Calu3 (cell line): ENCODE measurements around the gene PLXNA4. TPM values are rescaled to one million over a fixed set of nuclear protein-coding genes. Genes with fewer than 3 reads are reported as not detected.

Experiments used
- BruUV-seq: library from RNA; stranded (reverse); fragments of 400-500 nt; replicated peaks from 2 replicates; lab custom pipeline; 2021; lab: Mats Ljungman, UMichigan
- CTCF ChIA-PET: fragments of 300-600 bp; sonication (Branson Sonifier 250); formaldehyde crosslinking; loops from one replicate; lab custom pipeline; 2022; ENCODE audit warnings: antibody characterized with exemption; lab: Charles Lee
- DNase-seq: peaks from one replicate; pipeline ENCODE4 v3.0.0; 2022
- H3K27ac Mint-ChIP-seq: one replicate; pipeline ENCODE4 v1.8.0; 2022; ENCODE audit warnings: mixed read lengths; ENCODE audit not compliant: unreplicated experiment
- H3K27me3 Mint-ChIP-seq: one replicate; pipeline ENCODE4 v1.8.0; 2022; ENCODE audit warnings: mixed read lengths; ENCODE audit not compliant: unreplicated experiment
- H3K36me3 Mint-ChIP-seq: one replicate; pipeline ENCODE4 v1.8.0; 2022; ENCODE audit warnings: mild to moderate bottlenecking, moderate library complexity, mixed read lengths; ENCODE audit not compliant: insufficient read depth, unreplicated experiment
- H3K4me1 Mint-ChIP-seq: one replicate; pipeline ENCODE4 v1.8.0; 2022; ENCODE audit warnings: mild to moderate bottlenecking, low read depth, mixed read lengths; ENCODE audit not compliant: unreplicated experiment
- H3K4me3 Mint-ChIP-seq: one replicate; pipeline ENCODE4 v1.8.0; 2022; ENCODE audit warnings: mild to moderate bottlenecking, low read depth, moderate library complexity, mixed read lengths; ENCODE audit not compliant: unreplicated experiment
- H3K9me3 Mint-ChIP-seq: one replicate; pipeline ENCODE4 v1.8.0; 2022; ENCODE audit warnings: low read depth, mixed read lengths; ENCODE audit not compliant: unreplicated experiment
- CTCF ChIP-seq: fragments of 200-600 bp; IDR thresholded peaks from one replicate; pipeline ENCODE4 v1.8.0; 2022; ENCODE audit warnings: antibody characterized with exemption; ENCODE audit not compliant: unreplicated experiment
- intact Hi-C: fragments of 100-400 bp; cut with micrococcal nuclease; formaldehyde crosslinking; loops from one replicate; pipeline ENCODE4 v1.10.0; 2022; ENCODE audit not compliant: unreplicated experiment
- total RNA-seq: library from RNA; stranded (reverse); gene quantifications from 2 replicates; pipeline ENCODE4 v1.2.3, GENCODE V29; 2022

PLXNA4 gene
- total RNA-seq, 1 experiment from 2014 or later = not detected

GRCh38 chr7:132423594-132424200 is 152.6 kb downstream of the PLXNA4 start:
- TF ChIP-seq CTCF = no peak
- no TSS peak for BruUV-seq
- no peak overlapping the region for H3K27ac Mint-ChIP-seq
- no peaks in the 10 kb centered on the region for H3K36me3 Mint-ChIP-seq
- CTCF ChIA-PET = no interaction called here
- peaks cover 81% of the 10 kb centered on the region for H3K27me3 Mint-ChIP-seq
- H3K4me3 Mint-ChIP-seq = no peak overlapping the region
- no peak for DNase-seq
- H3K9me3 Mint-ChIP-seq = no peaks in the 10 kb centered on the region
- intact Hi-C loops = no loop called here
- H3K4me1 Mint-ChIP-seq = no peaks in the 10 kb centered on the region

- CTCF ChIA-PET = no interaction called here
- no peaks in the 10 kb centered on the region for H3K36me3 Mint-ChIP-seq
- H3K4me1 Mint-ChIP-seq = no peaks in the 10 kb centered on the region
- no TSS peak for BruUV-seq
- TF ChIP-seq CTCF = no peak
- peaks cover 81% of the 10 kb centered on the region for H3K27me3 Mint-ChIP-seq
- DNase-seq = no peak
- intact Hi-C loops = no loop called here
- H3K4me3 Mint-ChIP-seq = no peak overlapping the region
- no peaks in the 10 kb centered on the region for H3K9me3 Mint-ChIP-seq
- H3K27ac Mint-ChIP-seq = no peak overlapping the region
These were observed 153.7 kb downstream of the PLXNA4 start for GRCh38 chr7:132422502-132423111.

GRCh38 chr7:132420527-132420926 is 155.7 kb downstream of the PLXNA4 start:
- CTCF ChIA-PET = no interaction called here
- no TSS peak for BruUV-seq
- Mint-ChIP-seq H3K4me3 (no peak overlapping the region), H3K4me1 (no peaks in the 10 kb centered on the region), H3K27me3 (peaks cover 94% of the 10 kb centered on the region), H3K27ac (no peak overlapping the region), H3K36me3 (no peaks in the 10 kb centered on the region), H3K9me3 (no peaks in the 10 kb centered on the region)
- TF ChIP-seq CTCF = no peak
- intact Hi-C loops = no loop called here
- no peak for DNase-seq

DNA sequence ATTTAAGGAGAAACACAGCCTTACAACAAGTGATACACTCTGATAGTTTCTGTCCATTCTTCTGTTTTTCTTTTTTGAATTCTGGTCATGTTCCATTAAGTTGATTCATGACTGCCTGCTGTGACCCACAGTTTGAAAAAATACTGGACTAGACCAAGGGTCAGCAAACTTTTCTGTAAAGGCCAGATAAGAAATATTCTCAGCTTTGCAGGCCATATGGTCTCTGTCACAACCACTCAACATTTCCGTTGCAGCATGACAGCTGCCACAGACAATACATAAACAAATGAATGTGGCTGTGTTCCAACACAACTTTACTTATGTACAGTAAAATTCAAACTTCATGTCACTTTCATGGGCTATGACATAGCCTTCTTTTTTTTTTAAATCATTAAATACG is 156.7 kb downstream of the PLXNA4 start:
- TF ChIP-seq CTCF = no peak
- H3K27ac Mint-ChIP-seq = no peak overlapping the region
- H3K36me3 Mint-ChIP-seq = no peaks in the 10 kb centered on the region
- intact Hi-C loops = no loop called here
- H3K9me3 Mint-ChIP-seq = no peaks in the 10 kb centered on the region
- CTCF ChIA-PET = interaction anchor here (0.6 kb wide), 1 partner anchor 226 kb away, joined by 3 read pairs; no protein-coding TSS in a partner anchor
- BruUV-seq = no TSS peak
- H3K27me3 Mint-ChIP-seq = peaks cover 96% of the 10 kb centered on the region
- no peak overlapping the region for H3K4me3 Mint-ChIP-seq
- no peak for DNase-seq
- H3K4me1 Mint-ChIP-seq = no peaks in the 10 kb centered on the region
